Astrocyte (in vitro differentiated cells and primary cell): ENCODE measurements around the gene FRMD4A. TPM values are rescaled to one million over a fixed set of nuclear protein-coding genes. Genes with fewer than 3 reads are reported as not detected.

ENCODE experiments used
- DNase-seq: peaks from one replicate; pipeline ENCODE4 v3.0.0-alpha.2; 2010; ENCODE audit warnings: low read depth
- FAIRE-seq: peaks from 2 replicates; lab custom pipeline; 2011; peaks lifted over from hg19 to GRCh38; lab: Jason Lieb, UNC
- H2AFZ ChIP-seq: 2 replicates; pipeline ENCODE4 v1.6.0; 2012; ENCODE audit warnings: low read depth, low read length, inconsistent platforms
- H3K27ac ChIP-seq: 2 replicates; pipeline ENCODE4 v1.5.1; 2011; ENCODE audit warnings: low read depth, low read length, inconsistent platforms
- H3K27me3 ChIP-seq: 2 replicates; pipeline ENCODE4 v1.6.0; 2011; ENCODE audit warnings: low read length, inconsistent platforms; ENCODE audit not compliant: insufficient read depth
- H3K36me3 ChIP-seq: 2 replicates; pipeline ENCODE4 v1.5.1; 2011; ENCODE audit warnings: low read length, inconsistent platforms; ENCODE audit not compliant: insufficient read depth
- H3K4me1 ChIP-seq: 2 replicates; pipeline ENCODE4 v1.5.1; 2011; ENCODE audit warnings: low read length, inconsistent platforms; ENCODE audit not compliant: insufficient read depth
- H3K4me2 ChIP-seq: 2 replicates; pipeline ENCODE4 v1.6.0; 2012; ENCODE audit warnings: low read length, inconsistent platforms
- H3K4me3 ChIP-seq: 2 replicates; pipeline ENCODE4 v1.5.1; 2011; ENCODE audit warnings: low read depth, mild to moderate bottlenecking, low read length, inconsistent platforms; ENCODE audit not compliant: insufficient read depth
- H3K79me2 ChIP-seq: 2 replicates; pipeline ENCODE4 v1.6.0; 2012; ENCODE audit warnings: mild to moderate bottlenecking, low read length, inconsistent platforms; ENCODE audit not compliant: insufficient read depth
- H3K9ac ChIP-seq: 2 replicates; pipeline ENCODE4 v1.6.0; 2012; ENCODE audit warnings: mild to moderate bottlenecking, low read length, inconsistent platforms
- H3K9me3 ChIP-seq: 2 replicates; pipeline ENCODE4 v1.5.1; 2012; ENCODE audit warnings: low read depth, mild to moderate bottlenecking, low read length, inconsistent platforms; ENCODE audit not compliant: insufficient read depth
- H4K20me1 ChIP-seq: 2 replicates; pipeline ENCODE4 v1.6.0; 2012; ENCODE audit warnings: low read length, inconsistent platforms; ENCODE audit not compliant: insufficient read depth
- H3K27ac Mint-ChIP-seq: one replicate; pipeline ENCODE4 v1.8.0; 2021; ENCODE audit warnings: mild to moderate bottlenecking, mixed read lengths; ENCODE audit not compliant: unreplicated experiment
- H3K27me3 Mint-ChIP-seq: one replicate; pipeline ENCODE4 v1.8.0; 2021; ENCODE audit warnings: low read depth, mixed read lengths; ENCODE audit not compliant: unreplicated experiment
- H3K36me3 Mint-ChIP-seq: one replicate; pipeline ENCODE4 v1.8.0; 2021; ENCODE audit warnings: low read depth, mixed read lengths; ENCODE audit not compliant: unreplicated experiment
- H3K4me1 Mint-ChIP-seq: one replicate; pipeline ENCODE4 v1.8.0; 2021; ENCODE audit warnings: low read depth, mixed read lengths; ENCODE audit not compliant: unreplicated experiment
- H3K4me3 Mint-ChIP-seq: one replicate; pipeline ENCODE4 v1.8.0; 2021; ENCODE audit warnings: mild to moderate bottlenecking, moderate library complexity, mixed read lengths; ENCODE audit not compliant: unreplicated experiment
- H3K9me3 Mint-ChIP-seq: one replicate; pipeline ENCODE4 v1.8.0; 2021; ENCODE audit warnings: mild to moderate bottlenecking, mixed read lengths; ENCODE audit not compliant: unreplicated experiment
- CTCF ChIP-seq: IDR thresholded peaks from 2 replicates; pipeline ENCODE4 v1.5.1; 2011; ENCODE audit warnings: low read depth, mild to moderate bottlenecking, inconsistent platforms, low read length, moderate library complexity; ENCODE audit not compliant: insufficient read depth
- EZH2 ChIP-seq: IDR thresholded peaks from 2 replicates; pipeline ENCODE4 v1.6.1; 2012; ENCODE audit warnings: mild to moderate bottlenecking, low read length, inconsistent platforms; ENCODE audit not compliant: insufficient read depth
- total RNA-seq: library from RNA; stranded (reverse); gene quantifications from 2 replicates; pipeline ENCODE4 v1.2.1, GENCODE V29; 2021

The FRMD4A gene
- total RNA-seq, 1 donor from 2014 or later = 82.5 TPM

- Histone ChIP-seq H2AFZ (no peak overlapping the region), H3K27ac (no peak overlapping the region), H3K4me3 (no peak overlapping the region), H3K9ac (no peak overlapping the region), H3K36me3 (no peaks in the 10 kb centered on the region), H4K20me1 (no peaks in the 10 kb centered on the region), H3K9me3 (no peaks in the 10 kb centered on the region), H3K4me2 (no peak overlapping the region), H3K79me2 (no peaks in the 10 kb centered on the region), H3K4me1 (no peaks in the 10 kb centered on the region), H3K27me3 (no peaks in the 10 kb centered on the region)
- H3K27ac Mint-ChIP-seq = no peak overlapping the region
- H3K4me3 Mint-ChIP-seq = no peak overlapping the region
- H3K9me3 Mint-ChIP-seq = no peaks in the 10 kb centered on the region
- no peak for TF ChIP-seq CTCF
- H3K27me3 Mint-ChIP-seq = no peaks in the 10 kb centered on the region
- peaks cover 12% of the 10 kb centered on the region for H3K4me1 Mint-ChIP-seq
- DNase-seq (peak; percentile 19), FAIRE-seq (no peak)
- no peaks in the 10 kb centered on the region for H3K36me3 Mint-ChIP-seq
Measured at GRCh38 chr10:14023673-14024328, 306.9 kb downstream of the FRMD4A start.

DNA sequence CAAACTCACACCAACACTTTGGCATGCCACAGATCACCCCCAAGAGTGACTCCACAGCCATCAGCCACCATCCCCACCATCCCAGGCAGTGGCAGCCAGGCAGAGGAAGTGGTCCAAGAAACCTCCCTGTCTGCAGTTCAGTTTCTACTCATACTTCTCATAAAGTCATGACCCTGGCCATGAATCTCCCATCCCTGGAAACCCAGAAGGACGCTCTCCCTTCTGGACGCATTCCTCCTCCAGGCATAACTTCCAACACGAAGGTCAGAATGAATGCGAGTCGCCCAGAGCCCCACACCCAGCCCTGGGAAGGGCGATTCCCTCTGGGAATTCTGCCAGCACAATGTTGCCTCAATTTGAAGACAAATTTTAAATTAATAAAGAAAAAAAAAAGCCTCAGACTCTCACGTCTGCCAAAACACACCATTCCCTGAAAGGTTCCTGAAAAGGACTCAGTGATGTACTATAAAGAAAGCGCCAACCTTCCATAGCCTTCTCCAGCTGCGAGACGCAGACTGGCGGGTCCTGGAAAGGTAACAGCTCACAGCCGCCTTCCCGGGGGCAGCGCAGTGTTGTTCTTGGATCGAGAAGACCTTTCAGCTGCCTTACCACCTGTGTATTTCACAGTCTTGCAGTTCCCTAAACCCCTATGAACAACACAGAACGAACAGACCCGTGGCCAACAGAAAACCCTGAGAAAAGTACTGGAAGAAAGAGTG lies 307.6 kb downstream of the FRMD4A start:
- Histone ChIP-seq H3K4me3 (no peak overlapping the region), H4K20me1 (no peaks in the 10 kb centered on the region), H3K9ac (no peak overlapping the region), H3K4me1 (no peaks in the 10 kb centered on the region), H3K79me2 (no peaks in the 10 kb centered on the region), H3K9me3 (no peaks in the 10 kb centered on the region), H2AFZ (no peak overlapping the region), H3K27me3 (no peaks in the 10 kb centered on the region), H3K4me2 (no peak overlapping the region), H3K36me3 (no peaks in the 10 kb centered on the region), H3K27ac (no peak overlapping the region)
- no peak overlapping the region for H3K4me3 Mint-ChIP-seq
- TF ChIP-seq CTCF = no peak
- TF ChIP-seq EZH2 = no peak
- DNase-seq (peak; percentile 35), FAIRE-seq (no peak)
- no peaks in the 10 kb centered on the region for H3K36me3 Mint-ChIP-seq
- H3K4me1 Mint-ChIP-seq = peaks cover 12% of the 10 kb centered on the region
- H3K9me3 Mint-ChIP-seq = no peaks in the 10 kb centered on the region
- H3K27ac Mint-ChIP-seq = no peak overlapping the region
- H3K27me3 Mint-ChIP-seq = no peaks in the 10 kb centered on the region

- no peak overlapping the region for H2AFZ ChIP-seq
Measured at GRCh38 chr10:14022052-14022451, 308.7 kb downstream of the FRMD4A start.

More at GRCh38 chr10:14022052-14022451, 308.7 kb downstream of the FRMD4A start:
- DNase-seq (no peak), FAIRE-seq (no peak)
- peaks cover 14% of the 10 kb centered on the region for H3K4me1 Mint-ChIP-seq
- no peak overlapping the region for H3K27ac ChIP-seq
- TF ChIP-seq CTCF (no peak), EZH2 (no peak)
- no peaks in the 10 kb centered on the region for H3K9me3 ChIP-seq
- no peak overlapping the region for H3K4me3 ChIP-seq
- no peaks in the 10 kb centered on the region for H4K20me1 ChIP-seq
- H3K4me2 ChIP-seq = no peak overlapping the region
- H3K79me2 ChIP-seq = no peaks in the 10 kb centered on the region
- no peak overlapping the region for H3K4me3 Mint-ChIP-seq
- no peaks in the 10 kb centered on the region for H3K36me3 ChIP-seq
- no peaks in the 10 kb centered on the region for H3K4me1 ChIP-seq
- H3K9ac ChIP-seq = no peak overlapping the region
- no peaks in the 10 kb centered on the region for H3K9me3 Mint-ChIP-seq
- H3K36me3 Mint-ChIP-seq = no peaks in the 10 kb centered on the region
- no peaks in the 10 kb centered on the region for H3K27me3 ChIP-seq
- H3K27me3 Mint-ChIP-seq = no peaks in the 10 kb centered on the region
- no peak overlapping the region for H3K27ac Mint-ChIP-seq
